ENCODE results near the gene LSM5.

DNA sequence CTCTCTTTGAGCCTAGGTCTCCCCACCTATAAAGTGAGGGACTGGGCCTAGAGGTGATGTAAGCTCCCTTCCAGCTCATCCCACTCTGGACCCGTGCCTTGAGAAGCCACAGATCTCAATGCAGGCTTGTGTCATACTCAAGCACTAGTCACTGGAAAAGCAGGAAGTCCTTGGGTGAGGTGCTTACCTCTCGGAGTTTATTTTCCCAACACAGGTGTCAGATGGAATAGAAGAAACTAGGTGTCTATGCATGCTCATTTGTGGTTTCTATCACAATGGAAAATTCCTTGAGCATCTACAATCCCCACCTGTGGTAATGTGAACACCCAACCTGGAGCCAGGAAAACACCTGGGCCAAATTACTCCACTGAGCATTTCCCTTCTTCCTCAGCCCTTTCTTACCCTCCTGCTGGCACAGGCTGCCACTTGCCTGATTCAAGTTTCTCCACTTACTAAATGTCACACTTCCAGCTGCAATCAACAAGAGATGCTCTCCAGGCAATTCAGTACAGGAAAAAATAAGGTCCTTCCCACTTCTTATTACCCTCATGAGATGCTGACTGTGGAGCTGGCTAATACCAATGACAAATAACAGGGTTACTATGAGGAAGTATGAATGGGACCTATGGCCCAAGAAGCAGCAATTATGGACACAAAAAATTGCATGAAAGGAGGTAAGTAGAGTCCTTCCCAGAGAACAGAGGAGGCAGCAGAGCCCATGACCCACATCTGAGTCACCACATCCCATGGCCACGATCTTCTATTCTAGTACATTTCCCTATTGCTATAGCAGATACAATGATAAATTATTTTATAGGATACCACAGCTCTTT lies 13.1 kb downstream of the LSM5 start:
- TF ChIP-seq, protein P1, sequence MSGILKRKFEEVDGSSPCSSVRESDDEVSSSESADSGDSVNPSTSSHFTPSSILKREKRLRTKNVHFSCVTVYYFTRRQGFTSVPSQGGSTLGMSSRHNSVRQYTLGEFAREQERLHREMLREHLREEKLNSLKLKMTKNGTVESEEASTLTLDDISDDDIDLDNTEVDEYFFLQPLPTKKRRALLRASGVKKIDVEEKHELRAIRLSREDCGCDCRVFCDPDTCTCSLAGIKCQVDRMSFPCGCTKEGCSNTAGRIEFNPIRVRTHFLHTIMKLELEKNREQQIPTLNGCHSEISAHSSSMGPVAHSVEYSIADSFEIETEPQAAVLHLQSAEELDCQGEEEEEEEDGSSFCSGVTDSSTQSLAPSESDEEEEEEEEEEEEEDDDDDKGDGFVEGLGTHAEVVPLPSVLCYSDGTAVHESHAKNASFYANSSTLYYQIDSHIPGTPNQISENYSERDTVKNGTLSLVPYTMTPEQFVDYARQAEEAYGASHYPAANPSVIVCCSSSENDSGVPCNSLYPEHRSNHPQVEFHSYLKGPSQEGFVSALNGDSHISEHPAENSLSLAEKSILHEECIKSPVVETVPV (CRISPR knock-in tag; IDR thresholded peaks at IDR 0.05), result no peak
- TF ChIP-seq, protein P2, sequence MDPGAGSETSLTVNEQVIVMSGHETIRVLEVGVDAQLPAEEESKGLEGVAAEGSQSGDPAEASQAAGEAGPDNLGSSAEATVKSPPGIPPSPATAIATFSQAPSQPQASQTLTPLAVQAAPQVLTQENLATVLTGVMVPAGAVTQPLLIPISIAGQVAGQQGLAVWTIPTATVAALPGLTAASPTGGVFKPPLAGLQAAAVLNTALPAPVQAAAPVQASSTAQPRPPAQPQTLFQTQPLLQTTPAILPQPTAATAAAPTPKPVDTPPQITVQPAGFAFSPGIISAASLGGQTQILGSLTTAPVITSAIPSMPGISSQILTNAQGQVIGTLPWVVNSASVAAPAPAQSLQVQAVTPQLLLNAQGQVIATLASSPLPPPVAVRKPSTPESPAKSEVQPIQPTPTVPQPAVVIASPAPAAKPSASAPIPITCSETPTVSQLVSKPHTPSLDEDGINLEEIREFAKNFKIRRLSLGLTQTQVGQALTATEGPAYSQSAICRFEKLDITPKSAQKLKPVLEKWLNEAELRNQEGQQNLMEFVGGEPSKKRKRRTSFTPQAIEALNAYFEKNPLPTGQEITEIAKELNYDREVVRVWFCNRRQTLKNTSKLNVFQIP (CRISPR knock-in tag; IDR thresholded peaks at IDR 0.05; ENCODE audit: borderline replicate concordance, low read depth), result no peak
